ENCODE data around the gene KNG1.

KNG1 gene

GRCh38 chr3:186772701-186773417 lies 55.7 kb downstream of the KNG1 start:
- Mint-ChIP-seq H3K4me3 (peak overlapping the region; percentile 90 to 95), H3K9me3 (no peaks in the 10 kb centered on the region), H3K4me1 (peaks cover 7 to 20% of the 10 kb centered on the region in 2 donors), H3K27ac (peak overlapping the region; percentile 96), H3K36me3 (peaks cover 0 to 2% of the 10 kb centered on the region in 2 donors), H3K27me3 (no peaks in the 10 kb centered on the region)
- ATAC-seq (replicated peaks) (peak; percentile 97 to 98), DNase-seq (peak; percentile 83)

GRCh38 chr3:186775999-186776398 lies 58.8 kb downstream of the KNG1 start:
- Mint-ChIP-seq H3K4me1 (peaks cover 7 to 20% of the 10 kb centered on the region in 2 donors), H3K4me3 (no peak overlapping the region), H3K36me3 (peaks cover 0 to 2% of the 10 kb centered on the region in 2 donors), H3K27ac (no peak overlapping the region), H3K9me3 (no peaks in the 10 kb centered on the region), H3K27me3 (no peaks in the 10 kb centered on the region)
- ATAC-seq (replicated peaks) (no peak), DNase-seq (no peak)

- H3K9me3 Mint-ChIP-seq, result no peaks in the 10 kb centered on the region
- H3K27ac Mint-ChIP-seq, result no peak overlapping the region
- H3K27me3 Mint-ChIP-seq, result peaks cover 0 to 5% of the 10 kb centered on the region in 2 donors
- no peak overlapping the region for H3K4me3 Mint-ChIP-seq
- DNase-seq (no peak), ATAC-seq (replicated peaks) (no peak)
- H3K36me3 Mint-ChIP-seq, result peaks cover 9 to 11% of the 10 kb centered on the region in 2 donors
- peaks cover 6 to 18% of the 10 kb centered on the region in 2 donors for H3K4me1 Mint-ChIP-seq
Observed at GRCh38 chr3:186779204-186779603, 62.0 kb downstream of the KNG1 start.

- no peaks in the 10 kb centered on the region for H3K9me3 Mint-ChIP-seq
- peak; percentile 25 to 27 for ATAC-seq (replicated peaks)
Observed at GRCh38 chr3:186782542-186783057, 65.4 kb downstream of the KNG1 start.

GRCh38 chr3:186783058-186783730 lies 66.0 kb downstream of the KNG1 start, which contains the start of gene EIF4A2:
Gene EIF4A2, plus strand, starts transcription at chr3:186783577. Its CDS starts 34 bp downstream, at chr3:186783611.
- ATAC-seq (replicated peaks) (peak; percentile 80 to 83), DNase-seq (peak; percentile 89)
- H3K27me3 Mint-ChIP-seq, result peaks cover 0 to 5% of the 10 kb centered on the region in 2 donors
- peak within 1 kb of the TSS; percentile 97 to 100 for H3K4me3 Mint-ChIP-seq
- H3K9me3 Mint-ChIP-seq, result no peaks in the 10 kb centered on the region
- peaks cover 22 to 50% of the 10 kb centered on the region in 2 donors for H3K4me1 Mint-ChIP-seq
- H3K36me3 Mint-ChIP-seq, result peaks cover 39 to 49% of the 10 kb centered on the region in 2 donors
- peak within 1 kb of the TSS; percentile 100 for H3K27ac Mint-ChIP-seq

More at GRCh38 chr3:186782542-186783057, 65.4 kb downstream of the KNG1 start:
- Mint-ChIP-seq H3K36me3 (peaks cover 33 to 43% of the 10 kb centered on the region in 2 donors), H3K4me3 (peak overlapping the region; percentile 97 to 100), H3K27ac (peak overlapping the region; percentile 100), H3K27me3 (peaks cover 0 to 5% of the 10 kb centered on the region in 2 donors), H3K4me1 (peaks cover 18 to 44% of the 10 kb centered on the region in 2 donors)
- DNase-seq, result no peak

- H3K9me3 Mint-ChIP-seq, result no peaks in the 10 kb centered on the region
- H3K27me3 Mint-ChIP-seq, result peaks cover 0 to 5% of the 10 kb centered on the region in 2 donors
- peak overlapping the region; percentile 100 for H3K27ac Mint-ChIP-seq
- H3K36me3 Mint-ChIP-seq, result peaks cover 47 to 57% of the 10 kb centered on the region in 2 donors
- peak overlapping the region; percentile 97 to 100 for H3K4me3 Mint-ChIP-seq
- H3K4me1 Mint-ChIP-seq, result peaks cover 26 to 57% of the 10 kb centered on the region in 2 donors
- ATAC-seq (replicated peaks) (peak; percentile 61 to 77), DNase-seq (peak; percentile 63)
Observed at GRCh38 chr3:186783731-186784515, 66.8 kb downstream of the KNG1 start.

GRCh38 chr3:186784820-186785494 lies 67.8 kb downstream of the KNG1 start:
- H3K36me3 Mint-ChIP-seq, result peaks cover 52 to 64% of the 10 kb centered on the region in 2 donors
- peaks cover 0 to 5% of the 10 kb centered on the region in 2 donors for H3K27me3 Mint-ChIP-seq
- H3K4me1 Mint-ChIP-seq, result peaks cover 29 to 59% of the 10 kb centered on the region in 2 donors
- no peak for DNase-seq
- H3K27ac Mint-ChIP-seq, result peak overlapping the region; percentile 100
- peak overlapping the region; percentile 97 to 100 for H3K4me3 Mint-ChIP-seq
- no peak for ATAC-seq (replicated peaks)
- H3K9me3 Mint-ChIP-seq, result no peaks in the 10 kb centered on the region

GRCh38 chr3:186785495-186786018 lies 68.4 kb downstream of the KNG1 start:
- H3K36me3 Mint-ChIP-seq, result peaks cover 53 to 64% of the 10 kb centered on the region in 2 donors
- ATAC-seq (replicated peaks) (no peak), DNase-seq (no peak)
- peaks cover 29 to 59% of the 10 kb centered on the region in 2 donors for H3K4me1 Mint-ChIP-seq
- peak overlapping the region; percentile 100 for H3K27ac Mint-ChIP-seq
- H3K4me3 Mint-ChIP-seq, result peak overlapping the region; percentile 97 to 100
- no peaks in the 10 kb centered on the region for H3K9me3 Mint-ChIP-seq
- H3K27me3 Mint-ChIP-seq, result peaks cover 0 to 5% of the 10 kb centered on the region in 2 donors

GRCh38 chr3:186786922-186787321 lies 69.8 kb downstream of the KNG1 start:
- Mint-ChIP-seq H3K27me3 (peaks cover 0 to 5% of the 10 kb centered on the region in 2 donors), H3K9me3 (no peaks in the 10 kb centered on the region), H3K4me1 (peaks cover 29 to 59% of the 10 kb centered on the region in 2 donors), H3K36me3 (peaks cover 55 to 64% of the 10 kb centered on the region in 2 donors), H3K27ac (peak overlapping the region; percentile 100), H3K4me3 (peak overlapping the region in 1 of 2 donors; percentile 25)
- no peak for DNase-seq
- ATAC-seq (replicated peaks), result no peak

GRCh38 chr3:186787642-186788481 lies 70.7 kb downstream of the KNG1 start:
- Mint-ChIP-seq H3K27me3 (peaks cover 0 to 5% of the 10 kb centered on the region in 2 donors), H3K27ac (peak overlapping the region; percentile 100), H3K4me1 (peaks cover 29 to 54% of the 10 kb centered on the region in 2 donors), H3K36me3 (peaks cover 55 to 65% of the 10 kb centered on the region in 2 donors), H3K9me3 (no peaks in the 10 kb centered on the region), H3K4me3 (peak overlapping the region; percentile 26 to 32)
- ATAC-seq (replicated peaks) (no peak), DNase-seq (no peak)

GRCh38 chr3:186788482-186789370 lies 71.6 kb downstream of the KNG1 start:
- H3K9me3 Mint-ChIP-seq, result no peaks in the 10 kb centered on the region
- ATAC-seq (replicated peaks), result no peak
- no peaks in the 10 kb centered on the region for H3K27me3 Mint-ChIP-seq
- peak overlapping the region in 1 of 2 donors; percentile 61 for H3K4me3 Mint-ChIP-seq
- H3K36me3 Mint-ChIP-seq, result peaks cover 56 to 66% of the 10 kb centered on the region in 2 donors
- H3K27ac Mint-ChIP-seq, result peak overlapping the region; percentile 100
- H3K4me1 Mint-ChIP-seq, result peaks cover 26 to 46% of the 10 kb centered on the region in 2 donors
- DNase-seq, result no peak
